ENCODE data around the gene NYAP2.

NYAP2 gene

GRCh38 chr2:225543626-225544025 is 144.1 kb downstream of the NYAP2 start:
- in situ Hi-C loops (cut with MboI; ENCODE audit: low sequenced_read_pairs) = no loop called here

GRCh38 chr2:225556461-225556860 is 157.0 kb downstream of the NYAP2 start:
- in situ Hi-C loops (cut with MboI; ENCODE audit: low sequenced_read_pairs) = no loop called here

- in situ Hi-C loops (cut with MboI; ENCODE audit: low sequenced_read_pairs) = no loop called here
Measured at GRCh38 chr2:225558399-225559071, 159.0 kb downstream of the NYAP2 start.

- in situ Hi-C loops (cut with MboI; ENCODE audit: low sequenced_read_pairs) = no loop called here
Measured at GRCh38 chr2:225559072-225559415, 159.5 kb downstream of the NYAP2 start.

- in situ Hi-C loops (cut with MboI; ENCODE audit: low sequenced_read_pairs) = no loop called here
Measured at GRCh38 chr2:225566798-225567197, 167.3 kb downstream of the NYAP2 start.

- in situ Hi-C loops (cut with MboI; ENCODE audit: low sequenced_read_pairs) = no loop called here
Measured at GRCh38 chr2:225569995-225570394, 170.5 kb downstream of the NYAP2 start.

- in situ Hi-C loops (cut with MboI; ENCODE audit: low sequenced_read_pairs) = no loop called here
Measured at GRCh38 chr2:225573603-225574002, 174.1 kb downstream of the NYAP2 start.

GRCh38 chr2:225574582-225575138 is 175.2 kb downstream of the NYAP2 start:
- in situ Hi-C loops (cut with MboI; ENCODE audit: low sequenced_read_pairs) = no loop called here

- in situ Hi-C loops (cut with MboI; ENCODE audit: low sequenced_read_pairs) = no loop called here
Measured at GRCh38 chr2:225581135-225581534, 181.6 kb downstream of the NYAP2 start.

GRCh38 chr2:225581906-225582305 is 182.4 kb downstream of the NYAP2 start:
- in situ Hi-C loops (cut with MboI; ENCODE audit: low sequenced_read_pairs) = no loop called here

- in situ Hi-C loops (cut with MboI; ENCODE audit: low sequenced_read_pairs) = no loop called here
Measured at GRCh38 chr2:225582355-225583116, 183.0 kb downstream of the NYAP2 start.

GRCh38 chr2:225584796-225585195 is 185.3 kb downstream of the NYAP2 start:
- in situ Hi-C loops (cut with MboI; ENCODE audit: low sequenced_read_pairs) = no loop called here

- in situ Hi-C loops (cut with MboI; ENCODE audit: low sequenced_read_pairs) = no loop called here
Measured at GRCh38 chr2:225590932-225591331, 191.4 kb downstream of the NYAP2 start.

- in situ Hi-C loops (cut with MboI; ENCODE audit: low sequenced_read_pairs) = no loop called here
Measured at GRCh38 chr2:225597911-225598310, 198.4 kb downstream of the NYAP2 start.

GRCh38 chr2:225598426-225598825 is 198.9 kb downstream of the NYAP2 start:
- in situ Hi-C loops (cut with MboI; ENCODE audit: low sequenced_read_pairs) = no loop called here

GRCh38 chr2:225598897-225599296 is 199.4 kb downstream of the NYAP2 start:
- in situ Hi-C loops (cut with MboI; ENCODE audit: low sequenced_read_pairs) = no loop called here

GRCh38 chr2:225599856-225600255 is 200.3 kb downstream of the NYAP2 start:
- in situ Hi-C loops (cut with MboI; ENCODE audit: low sequenced_read_pairs) = no loop called here

- in situ Hi-C loops (cut with MboI; ENCODE audit: low sequenced_read_pairs) = no loop called here
Measured at GRCh38 chr2:225600444-225600843, 200.9 kb downstream of the NYAP2 start.

- in situ Hi-C loops (cut with MboI; ENCODE audit: low sequenced_read_pairs) = no loop called here
Measured at GRCh38 chr2:225600865-225601264, 201.4 kb downstream of the NYAP2 start.

GRCh38 chr2:225602205-225602604 is 202.7 kb downstream of the NYAP2 start:
- in situ Hi-C loops (cut with MboI; ENCODE audit: low sequenced_read_pairs) = no loop called here

- in situ Hi-C loops (cut with MboI; ENCODE audit: low sequenced_read_pairs) = no loop called here
Measured at GRCh38 chr2:225608136-225608535, 208.6 kb downstream of the NYAP2 start.

GRCh38 chr2:225612636-225613035 is 213.1 kb downstream of the NYAP2 start:
- in situ Hi-C loops (cut with MboI; ENCODE audit: low sequenced_read_pairs) = no loop called here

Data from HL-60/S4 (cell line).